Fibroblast of villous mesenchyme (primary cell): Measurements from ENCODE around the gene SET. TPM values are rescaled to one million over a fixed set of nuclear protein-coding genes. Genes with fewer than 3 reads are reported as not detected.
A peak's percentile ranks its signal among the peaks of the same experiment; 100 is the strongest.

Experiments used
- DNase-seq: peaks from one replicate; pipeline ENCODE4 v3.0.0-alpha.2; 2010; ENCODE audit warnings: low read depth
- H3K4me3 ChIP-seq: 2 replicates; pipeline ENCODE4 v1.5.1; 2011; ENCODE audit warnings: low read depth, mild to moderate bottlenecking, low read length
- CTCF ChIP-seq: IDR thresholded peaks from 2 replicates; pipeline ENCODE4 v1.5.1; 2012; ENCODE audit warnings: low read depth, mild to moderate bottlenecking, low read length; ENCODE audit not compliant: insufficient read depth
- small RNA-seq: library from RNA; depleted of rRNA; stranded (forward); fragments of <200 nt; gene quantifications from one replicate; pipeline ENCODE3, GENCODE V24; 2012
- total RNA-seq: library from RNA; depleted of rRNA; stranded (reverse); fragments of >200 nt; gene quantifications from 2 replicates; pipeline ENCODE4 v1.2.3, GENCODE V29; 2012

Gene SET
- total RNA-seq, 1 donor, result 491 TPM

- no peak for TF ChIP-seq CTCF
- no peak overlapping the region for H3K4me3 ChIP-seq
- no peak for DNase-seq
Measured at GRCh38 chr9:128732576-128732975, 43.6 kb downstream of the SET start.

GRCh38 chr9:128733256-128733655 is 44.2 kb downstream of the SET start:
- TF ChIP-seq CTCF, result peak; percentile 83
- no peak overlapping the region for H3K4me3 ChIP-seq
- peak; percentile 89 for DNase-seq

GRCh38 chr9:128735373-128735772 is 46.4 kb downstream of the SET start:
- no peak for TF ChIP-seq CTCF
- DNase-seq, result no peak
- H3K4me3 ChIP-seq, result no peak overlapping the region

- no peak for DNase-seq
- H3K4me3 ChIP-seq, result no peak overlapping the region
- TF ChIP-seq CTCF, result no peak
Measured at GRCh38 chr9:128742401-128742800, 53.4 kb downstream of the SET start.

- DNase-seq, result no peak
- no peak overlapping the region for H3K4me3 ChIP-seq
- no peak for TF ChIP-seq CTCF
Measured at GRCh38 chr9:128743421-128743820, 54.4 kb downstream of the SET start.

Small RNA genes within 50 kb of the gene (small RNA-seq; reads per million reads assigned to genes)
- gene RF00017 (not detected), gene RN7SL560P (not detected)

Other genes with a start within 250 kb of the SET start
- 33.5 and 44.5 TPM in 2 replicates for gene ODF2, start 233.2 kb upstream of the SET start, total RNA-seq
- gene GLE1, start 184.5 kb upstream of the SET start, total RNA-seq, result 21.3 and 35.0 TPM in 2 replicates
- 477 and 501 TPM in 2 replicates for gene SPTAN1, start 136.6 kb upstream of the SET start, total RNA-seq
- gene DYNC2I2, start 32.4 kb upstream of the SET start, total RNA-seq, result 52.2 and 59.9 TPM in 2 replicates
- gene PKN3, start 13.3 kb downstream of the SET start, total RNA-seq, result 2.6 and 3.5 TPM in 2 replicates
- gene ZDHHC12, start 34.9 kb downstream of the SET start, total RNA-seq, result 30.7 and 40.6 TPM in 2 replicates
- gene ZER1, start 82.7 kb downstream of the SET start, total RNA-seq, result 17.3 and 22.9 TPM in 2 replicates
- 10.4 and 12.9 TPM in 2 replicates for gene TBC1D13, start 98.0 kb downstream of the SET start, total RNA-seq
- 17.3 and 26.4 TPM in 2 replicates for gene ENDOG, start 129.3 kb downstream of the SET start, total RNA-seq
- 11.7 and 12.6 TPM in 2 replicates for gene SPOUT1, start 140.6 kb downstream of the SET start, total RNA-seq
- gene KYAT1, start 192.7 kb downstream of the SET start, total RNA-seq, result 6.8 and 11.2 TPM in 2 replicates
- 53.5 and 62.2 TPM in 2 replicates for gene LRRC8A, start 192.9 kb downstream of the SET start, total RNA-seq
- gene PHYHD1, start 231.8 kb downstream of the SET start, total RNA-seq, result 9.9 and 11.9 TPM in 2 replicates